ENCODE results near the gene CISH.

- no peak for TF ChIP-seq RARB (CRISPR knock-in tag; IDR thresholded peaks at IDR 0.05)
- no peak for TF ChIP-seq ISL1 (CRISPR knock-in tag; IDR thresholded peaks at IDR 0.05)
- TF ChIP-seq GLIS3 (CRISPR knock-in tag; IDR thresholded peaks at IDR 0.05): no peak
- no peak for TF ChIP-seq OSR1 (CRISPR knock-in tag; IDR thresholded peaks at IDR 0.05)
- no peak for TF ChIP-seq PATZ1 (CRISPR knock-in tag; IDR thresholded peaks at IDR 0.05; ENCODE audit: borderline replicate concordance)
- no peak for TF ChIP-seq ZNF8 (CRISPR knock-in tag; IDR thresholded peaks at IDR 0.05)
- TF ChIP-seq TOX (CRISPR knock-in tag; IDR thresholded peaks at IDR 0.05; ENCODE audit: borderline replicate concordance): no peak
- TF ChIP-seq, protein P1, sequence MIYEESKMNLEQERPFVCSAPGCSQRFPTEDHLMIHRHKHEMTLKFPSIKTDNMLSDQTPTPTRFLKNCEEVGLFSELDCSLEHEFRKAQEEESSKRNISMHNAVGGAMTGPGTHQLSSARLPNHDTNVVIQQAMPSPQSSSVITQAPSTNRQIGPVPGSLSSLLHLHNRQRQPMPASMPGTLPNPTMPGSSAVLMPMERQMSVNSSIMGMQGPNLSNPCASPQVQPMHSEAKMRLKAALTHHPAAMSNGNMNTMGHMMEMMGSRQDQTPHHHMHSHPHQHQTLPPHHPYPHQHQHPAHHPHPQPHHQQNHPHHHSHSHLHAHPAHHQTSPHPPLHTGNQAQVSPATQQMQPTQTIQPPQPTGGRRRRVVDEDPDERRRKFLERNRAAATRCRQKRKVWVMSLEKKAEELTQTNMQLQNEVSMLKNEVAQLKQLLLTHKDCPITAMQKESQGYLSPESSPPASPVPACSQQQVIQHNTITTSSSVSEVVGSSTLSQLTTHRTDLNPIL (CRISPR knock-in tag; IDR thresholded peaks at IDR 0.05; ENCODE audit: low read depth): no peak
- TF ChIP-seq CSDC2 (CRISPR knock-in tag; IDR thresholded peaks at IDR 0.05): no peak
- no peak for TF ChIP-seq ZFP30 (CRISPR knock-in tag; IDR thresholded peaks at IDR 0.05)
- no peak for TF ChIP-seq ZNF565 (CRISPR knock-in tag; conservative IDR thresholded peaks at IDR 0.05; ENCODE audit: low read depth)
- no peak for TF ChIP-seq BACH2 (CRISPR knock-in tag; IDR thresholded peaks at IDR 0.05; ENCODE audit: borderline replicate concordance)
- TF ChIP-seq ZNF70 (CRISPR knock-in tag; IDR thresholded peaks at IDR 0.05): no peak
- no peak for TF ChIP-seq PPARA (CRISPR knock-in tag; IDR thresholded peaks at IDR 0.05; ENCODE audit: borderline replicate concordance)
Observed at GRCh38 chr3:50577348-50577747, 34.2 kb downstream of the CISH start.
